HEK293T (cell line): ENCODE data around the gene LRRC72.

Experiments
- ARNT ChIP-seq: fragments of 450-650 bp; IDR thresholded peaks from 2 replicates; pipeline ENCODE4 v1.6.1; 2017; ENCODE audit warnings: mild to moderate bottlenecking
- BHLHE40 ChIP-seq: fragments of 450-650 bp; IDR thresholded peaks from 2 replicates; pipeline ENCODE4 v1.6.1; 2016; ENCODE audit warnings: mild to moderate bottlenecking, moderate library complexity, borderline replicate concordance
- ELF4 ChIP-seq: fragments of 450-650 bp; IDR thresholded peaks from 2 replicates; pipeline ENCODE4 v1.6.1; 2017; ENCODE audit warnings: antibody characterized with exemption
- FOXA1 ChIP-seq: fragments of 450-650 bp; IDR thresholded peaks from 2 replicates; pipeline ENCODE4 v1.6.1; 2016; ENCODE audit warnings: mild to moderate bottlenecking
- FOXM1 ChIP-seq: fragments of 450-650 bp; IDR thresholded peaks from 2 replicates; pipeline ENCODE4 v1.6.1; 2017; ENCODE audit warnings: mild to moderate bottlenecking, borderline replicate concordance
- HDGF ChIP-seq: fragments of 450-650 bp; IDR thresholded peaks from 2 replicates; pipeline ENCODE4 v1.6.1; 2017; ENCODE audit warnings: antibody characterized with exemption, borderline replicate concordance
- NFRKB ChIP-seq: fragments of 450-650 bp; IDR thresholded peaks from 2 replicates; pipeline ENCODE4 v1.6.1; 2016; ENCODE audit warnings: mild to moderate bottlenecking, moderate library complexity
- SP1 ChIP-seq: fragments of 450-650 bp; IDR thresholded peaks from 2 replicates; pipeline ENCODE4 v1.6.1; 2017
- SUZ12 ChIP-seq: fragments of 450-650 bp; IDR thresholded peaks from 2 replicates; pipeline ENCODE4 v1.6.1; 2016; ENCODE audit warnings: mild to moderate bottlenecking
- TARDBP ChIP-seq: fragments of 450-650 bp; IDR thresholded peaks from 2 replicates; pipeline ENCODE4 v1.6.1; 2016
- ZNF384 ChIP-seq: fragments of 450-650 bp; IDR thresholded peaks from 2 replicates; pipeline ENCODE4 v1.6.1; 2016
- TF ChIP-seq, protein P1 (sequence below): fragments of 450-650 bp; IDR thresholded peaks from 2 replicates; pipeline ENCODE4 v1.6.1; 2016

DNA sequence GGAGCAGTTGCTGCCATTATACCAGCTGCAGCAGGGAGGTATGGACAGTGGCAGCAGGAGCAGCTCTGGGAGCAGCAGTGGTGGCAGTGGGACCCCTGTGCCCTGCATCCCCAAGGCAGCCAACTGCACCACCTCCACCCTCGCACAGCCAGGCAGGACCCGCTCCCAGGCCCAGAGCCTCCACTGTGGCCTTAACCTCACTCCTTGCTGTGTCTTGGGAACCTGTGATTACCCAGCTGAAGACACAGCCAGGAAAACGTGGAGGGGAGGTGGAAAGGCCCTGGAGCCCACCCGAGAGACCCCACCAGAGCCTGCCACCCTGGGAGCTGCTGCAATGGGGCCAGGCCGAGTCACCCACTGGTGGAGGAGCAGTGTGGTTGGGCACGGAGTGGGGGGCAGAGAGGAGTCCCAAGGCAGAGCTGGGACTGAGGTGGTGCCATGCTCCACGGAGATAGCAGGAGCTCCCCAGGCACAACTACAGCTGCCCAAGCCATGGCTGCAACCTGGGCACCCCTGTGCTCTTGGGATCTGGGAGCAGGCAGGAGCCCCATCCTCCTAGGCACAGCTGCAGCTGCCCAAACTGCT is 20.4 kb downstream of the LRRC72 start:
- TF ChIP-seq SUZ12 (no peak), TARDBP (no peak), BHLHE40 (no peak), ARNT (no peak), FOXM1 (no peak), FOXA1 (no peak), SP1 (no peak), ELF4 (no peak), ZNF384 (no peak), HDGF (no peak), NFRKB (no peak)
- TF ChIP-seq, protein P1, sequence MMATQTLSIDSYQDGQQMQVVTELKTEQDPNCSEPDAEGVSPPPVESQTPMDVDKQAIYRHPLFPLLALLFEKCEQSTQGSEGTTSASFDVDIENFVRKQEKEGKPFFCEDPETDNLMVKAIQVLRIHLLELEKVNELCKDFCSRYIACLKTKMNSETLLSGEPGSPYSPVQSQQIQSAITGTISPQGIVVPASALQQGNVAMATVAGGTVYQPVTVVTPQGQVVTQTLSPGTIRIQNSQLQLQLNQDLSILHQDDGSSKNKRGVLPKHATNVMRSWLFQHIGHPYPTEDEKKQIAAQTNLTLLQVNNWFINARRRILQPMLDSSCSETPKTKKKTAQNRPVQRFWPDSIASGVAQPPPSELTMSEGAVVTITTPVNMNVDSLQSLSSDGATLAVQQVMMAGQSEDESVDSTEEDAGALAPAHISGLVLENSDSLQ: no peak
